ENCODE data around the gene PLA2G2C.

PLA2G2C gene

DNA sequence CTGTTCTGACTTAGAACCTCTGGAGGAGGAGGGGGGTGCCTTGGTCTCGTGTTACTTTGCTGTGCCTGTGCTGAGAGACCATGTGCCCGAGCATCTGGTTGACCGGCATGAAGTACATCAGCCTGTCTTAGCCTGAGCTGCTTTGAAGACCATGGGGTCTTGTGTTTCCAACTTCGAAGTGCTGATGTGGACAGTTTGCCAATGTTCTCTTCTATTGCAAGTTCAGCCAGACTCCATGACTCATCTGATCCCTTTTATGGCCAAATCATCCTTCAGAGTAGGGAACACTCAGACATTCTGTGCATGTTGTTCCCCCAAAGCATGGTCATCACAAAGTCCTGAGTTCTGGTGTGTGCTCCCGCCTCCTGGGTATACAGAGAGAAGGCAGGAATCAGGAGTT lies 6.0 kb upstream of the PLA2G2C start:
- POLR2A ChIA-PET, result no interaction called here
- CTCF ChIA-PET, result interaction anchor here (1.3 to 3.3 kb wide), 5 partner anchors 13 to 280 kb away, joined by 3 to 9 read pairs (median 4); no protein-coding TSS in a partner anchor
- H3K27me3 ChIP-seq (replicated peaks in 2 of 5; ENCODE audit: control insufficient read depth in 4 of 5, insufficient read depth in 5 of 5, low read length in 4 of 5), result peaks cover 0 to 81% (median 33%) of the 10 kb centered on the region in 5 experiments
- WGBS (ENCODE audit: insufficient coverage), result 92% methylated on average over 5 of the region's 5 CpGs
- no peaks in the 10 kb centered on the region for H3K36me3 ChIP-seq (ENCODE audit: control insufficient read depth in 4 of 4, insufficient read depth in 4 of 4, low read length in 3 of 4)
- no peak for DNase-seq
- H3K4me1 ChIP-seq (ENCODE audit: control extremely low read depth in 1 of 4, control insufficient read depth in 4 of 4, insufficient read depth in 4 of 4, low read length in 3 of 4), result no peaks in the 10 kb centered on the region
- H3K9me3 ChIP-seq (ENCODE audit: control extremely low read depth in 1 of 5, control insufficient read depth in 4 of 5, insufficient read depth in 2 of 5, low read depth in 1 of 5, low read length in 4 of 5), result no peaks in the 10 kb centered on the region
- no peak overlapping the region for H3K27ac ChIP-seq (ENCODE audit: insufficient read depth in 1 of 2, low read depth in 1 of 2, low read length in 2 of 2, poor library complexity in 1 of 2, severe bottlenecking in 2 of 2)
- H3K4me3 ChIP-seq (ENCODE audit: control insufficient read depth in 1 of 7, extremely low read depth in 1 of 7, insufficient read depth in 4 of 7, low read depth in 2 of 7, low read length in 6 of 7), result no peak overlapping the region

DNA sequence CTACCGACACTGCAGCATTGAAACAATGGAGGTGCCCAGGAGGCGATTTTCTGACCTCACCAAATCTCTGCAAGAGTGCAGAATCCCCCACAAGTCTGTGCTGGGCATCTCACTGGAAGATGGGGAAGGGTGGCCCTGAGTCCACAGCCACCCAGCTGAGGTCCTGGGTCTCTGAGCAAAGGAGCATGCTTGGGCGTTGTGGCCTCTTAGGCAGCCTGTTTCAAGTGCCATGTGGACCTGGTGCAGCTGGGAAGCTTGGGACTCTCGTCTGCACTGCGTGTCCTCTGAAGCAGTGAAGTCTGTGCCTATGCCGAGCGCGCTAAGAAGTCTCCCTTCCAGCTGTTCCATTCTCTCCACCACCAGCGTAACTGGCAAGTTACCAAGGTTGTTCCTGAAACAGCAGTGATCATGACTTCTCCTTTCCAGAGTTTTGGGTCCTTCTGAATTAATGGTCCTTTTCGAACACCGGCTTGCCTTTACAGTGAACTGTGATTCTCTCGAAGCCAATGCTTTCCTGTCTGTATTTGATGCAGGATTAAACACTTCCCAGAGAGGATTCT lies 5.0 kb upstream of the PLA2G2C start:
- no peak overlapping the region for H3K27ac ChIP-seq (ENCODE audit: insufficient read depth in 1 of 2, low read depth in 1 of 2, low read length in 2 of 2, poor library complexity in 1 of 2, severe bottlenecking in 2 of 2)
- H3K4me3 ChIP-seq (ENCODE audit: control insufficient read depth in 1 of 7, extremely low read depth in 1 of 7, insufficient read depth in 4 of 7, low read depth in 2 of 7, low read length in 6 of 7), result no peak overlapping the region
- ChIA-PET POLR2A (no interaction called here), CTCF (interaction anchor here (1.5 to 3.3 kb wide), 2 partner anchors 12 to 21 kb away, joined by 3 to 9 read pairs; no protein-coding TSS in a partner anchor)
- H3K27me3 ChIP-seq (replicated peaks in 2 of 5; ENCODE audit: control insufficient read depth in 4 of 5, insufficient read depth in 5 of 5, low read length in 4 of 5), result peaks cover 0 to 89% (median 42%) of the 10 kb centered on the region in 5 experiments
- 91% methylated on average over 8 of the region's 12 CpGs for WGBS (ENCODE audit: insufficient coverage)
- H3K4me1 ChIP-seq (ENCODE audit: control extremely low read depth in 1 of 4, control insufficient read depth in 4 of 4, insufficient read depth in 4 of 4, low read length in 3 of 4), result peaks cover 0 to 3% (median under 1%) of the 10 kb centered on the region in 4 experiments
- H3K36me3 ChIP-seq (ENCODE audit: control insufficient read depth in 4 of 4, insufficient read depth in 4 of 4, low read length in 3 of 4), result no peaks in the 10 kb centered on the region
- no peak for DNase-seq
- H3K9me3 ChIP-seq (ENCODE audit: control extremely low read depth in 1 of 5, control insufficient read depth in 4 of 5, insufficient read depth in 2 of 5, low read depth in 1 of 5, low read length in 4 of 5), result no peaks in the 10 kb centered on the region

DNA sequence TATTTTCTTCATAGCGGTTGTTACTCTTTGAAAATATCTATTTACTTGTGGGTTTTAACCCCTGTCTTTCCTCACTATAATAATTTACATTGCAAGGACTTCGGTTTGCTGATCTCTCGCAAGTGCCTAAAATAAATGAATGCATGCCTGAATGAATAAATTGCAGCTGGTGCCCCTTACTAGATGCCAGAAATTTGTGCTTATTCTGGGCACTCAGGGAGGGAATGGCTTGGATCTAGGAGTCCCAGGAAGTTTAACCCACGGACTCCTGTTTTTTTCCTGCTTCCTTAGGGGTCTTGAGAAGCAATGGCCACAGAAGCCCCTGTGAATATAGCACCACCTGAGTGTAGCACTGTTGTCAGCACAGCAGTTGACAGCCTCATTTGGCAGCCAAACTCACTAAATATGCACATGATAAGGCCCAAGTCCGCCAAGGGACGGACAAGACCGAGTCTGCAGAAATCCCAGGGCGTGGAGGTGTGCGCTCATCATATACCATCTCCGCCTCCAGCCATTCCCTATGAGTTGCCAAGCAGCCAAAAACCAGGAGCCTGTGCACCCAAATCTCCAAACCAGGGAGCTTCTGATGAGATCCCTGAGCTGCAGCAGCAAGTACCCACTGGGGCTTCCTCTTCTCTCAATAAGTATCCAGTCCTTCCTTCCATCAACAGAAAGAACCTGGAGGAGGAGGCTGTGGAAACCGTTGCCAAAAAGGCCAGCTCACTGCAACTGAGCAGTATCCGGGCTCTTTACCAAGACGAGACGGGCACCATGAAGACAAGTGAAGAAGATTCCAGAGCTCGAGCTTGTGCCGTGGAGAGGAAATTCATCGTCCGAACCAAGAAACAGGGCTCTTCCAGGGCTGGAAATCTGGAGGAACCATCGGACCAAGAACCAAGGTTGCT lies 4.2 kb upstream of the PLA2G2C start:
- H3K36me3 ChIP-seq (ENCODE audit: control insufficient read depth in 4 of 4, insufficient read depth in 4 of 4, low read length in 3 of 4), result no peaks in the 10 kb centered on the region
- WGBS (ENCODE audit: insufficient coverage), result 94% methylated on average over 18 of the region's 19 CpGs
- CTCF ChIA-PET, result interaction anchor here (0.6 to 1.5 kb wide), 3 partner anchors 21 to 271 kb away, joined by 3 read pairs; no protein-coding TSS in a partner anchor

DNA sequence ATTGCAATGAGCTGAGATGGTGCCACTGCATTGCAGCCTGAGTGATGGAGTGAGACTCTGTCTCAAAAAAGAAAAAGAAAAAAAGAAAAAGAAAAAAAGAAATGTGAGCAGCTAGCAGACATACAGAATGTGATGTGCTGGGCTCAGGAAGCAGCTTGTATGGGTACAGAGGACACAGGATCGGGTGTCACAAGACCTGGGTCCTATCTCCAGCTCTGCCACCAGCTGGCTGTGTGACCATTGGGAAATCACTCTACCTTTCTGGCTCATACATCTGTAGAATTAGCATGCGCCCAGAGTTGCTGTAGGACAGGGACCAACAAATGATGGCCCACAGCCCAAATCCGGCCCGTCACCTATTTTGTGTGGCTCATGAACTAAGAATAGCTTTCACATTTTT lies 3.3 kb upstream of the PLA2G2C start:
- peaks cover 0 to 14% (median 9%) of the 10 kb centered on the region in 4 experiments for H3K4me1 ChIP-seq (ENCODE audit: control extremely low read depth in 1 of 4, control insufficient read depth in 4 of 4, insufficient read depth in 4 of 4, low read length in 3 of 4)
- WGBS (ENCODE audit: insufficient coverage), result 100% methylated on average over 4 of the region's 4 CpGs
- peaks cover 0 to 95% (median 54%) of the 10 kb centered on the region in 5 experiments for H3K27me3 ChIP-seq (replicated peaks in 2 of 5; ENCODE audit: control insufficient read depth in 4 of 5, insufficient read depth in 5 of 5, low read length in 4 of 5)
- H3K4me3 ChIP-seq (ENCODE audit: control insufficient read depth in 1 of 7, extremely low read depth in 1 of 7, insufficient read depth in 4 of 7, low read depth in 2 of 7, low read length in 6 of 7), result no peak overlapping the region
- no peaks in the 10 kb centered on the region for H3K36me3 ChIP-seq (ENCODE audit: control insufficient read depth in 4 of 4, insufficient read depth in 4 of 4, low read length in 3 of 4)
- ChIA-PET CTCF (interaction anchor here (1.3 kb wide), 2 partner anchors 87 to 270 kb away, joined by 3 read pairs; no protein-coding TSS in a partner anchor), POLR2A (no interaction called here)
- H3K27ac ChIP-seq (ENCODE audit: insufficient read depth in 1 of 2, low read depth in 1 of 2, low read length in 2 of 2, poor library complexity in 1 of 2, severe bottlenecking in 2 of 2), result no peak overlapping the region
- H3K9me3 ChIP-seq (ENCODE audit: control extremely low read depth in 1 of 5, control insufficient read depth in 4 of 5, insufficient read depth in 2 of 5, low read depth in 1 of 5, low read length in 4 of 5), result no peaks in the 10 kb centered on the region
- no peak for DNase-seq

More for the DNA sequence above, 4.2 kb upstream of the PLA2G2C start:
- no peak for DNase-seq
- peaks cover 0 to 93% (median 47%) of the 10 kb centered on the region in 5 experiments for H3K27me3 ChIP-seq (replicated peaks in 2 of 5; ENCODE audit: control insufficient read depth in 4 of 5, insufficient read depth in 5 of 5, low read length in 4 of 5)
- H3K4me3 ChIP-seq (ENCODE audit: control insufficient read depth in 1 of 7, extremely low read depth in 1 of 7, insufficient read depth in 4 of 7, low read depth in 2 of 7, low read length in 6 of 7), result no peak overlapping the region
- no peak overlapping the region for H3K27ac ChIP-seq (ENCODE audit: insufficient read depth in 1 of 2, low read depth in 1 of 2, low read length in 2 of 2, poor library complexity in 1 of 2, severe bottlenecking in 2 of 2)
- H3K9me3 ChIP-seq (ENCODE audit: control extremely low read depth in 1 of 5, control insufficient read depth in 4 of 5, insufficient read depth in 2 of 5, low read depth in 1 of 5, low read length in 4 of 5), result no peaks in the 10 kb centered on the region
- POLR2A ChIA-PET, result no interaction called here
- peaks cover 0 to 10% (median 5%) of the 10 kb centered on the region in 4 experiments for H3K4me1 ChIP-seq (ENCODE audit: control extremely low read depth in 1 of 4, control insufficient read depth in 4 of 4, insufficient read depth in 4 of 4, low read length in 3 of 4)

DNA sequence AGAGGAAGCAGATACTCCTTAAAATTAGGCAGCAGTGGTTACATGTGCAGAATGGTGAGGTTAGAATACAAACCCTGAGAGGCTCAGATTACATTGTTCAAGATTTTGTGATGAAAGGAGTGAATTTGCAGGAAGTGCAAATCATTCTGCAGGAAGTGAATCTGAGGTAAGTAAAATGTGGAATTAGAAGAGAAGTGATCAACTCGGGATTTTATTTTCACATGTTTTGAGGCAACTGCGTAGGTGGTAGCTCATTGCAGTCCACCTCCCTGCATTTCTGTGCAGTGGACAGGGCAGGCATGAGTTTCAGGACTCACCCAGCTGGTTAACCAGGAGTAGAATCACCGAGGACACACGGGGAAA lies 2.1 kb upstream of the PLA2G2C start:
- peaks cover 0 to 14% (median 9%) of the 10 kb centered on the region in 4 experiments for H3K4me1 ChIP-seq (ENCODE audit: control extremely low read depth in 1 of 4, control insufficient read depth in 4 of 4, insufficient read depth in 4 of 4, low read length in 3 of 4)
- CTCF ChIA-PET, result interaction anchor here (0.6 to 1.7 kb wide), 5 partner anchors 22 to 483 kb away, joined by 3 to 8 read pairs (median 3); no protein-coding TSS in a partner anchor
- peaks cover 0 to 96% (median 63%) of the 10 kb centered on the region in 5 experiments for H3K27me3 ChIP-seq (replicated peaks in 2 of 5; ENCODE audit: control insufficient read depth in 4 of 5, insufficient read depth in 5 of 5, low read length in 4 of 5)
- DNase-seq, result no peak
- H3K4me3 ChIP-seq (ENCODE audit: control insufficient read depth in 1 of 7, extremely low read depth in 1 of 7, insufficient read depth in 4 of 7, low read depth in 2 of 7, low read length in 6 of 7), result no peak overlapping the region
- no peaks in the 10 kb centered on the region for H3K36me3 ChIP-seq (ENCODE audit: control insufficient read depth in 4 of 4, insufficient read depth in 4 of 4, low read length in 3 of 4)
- H3K27ac ChIP-seq (ENCODE audit: insufficient read depth in 1 of 2, low read depth in 1 of 2, low read length in 2 of 2, poor library complexity in 1 of 2, severe bottlenecking in 2 of 2), result peak overlapping the region in 1 of 2 experiments; percentile 17
- H3K9me3 ChIP-seq (ENCODE audit: control extremely low read depth in 1 of 5, control insufficient read depth in 4 of 5, insufficient read depth in 2 of 5, low read depth in 1 of 5, low read length in 4 of 5), result no peaks in the 10 kb centered on the region
- WGBS (ENCODE audit: insufficient coverage), result 50% methylated on average over 4 of the region's 4 CpGs
- POLR2A ChIA-PET, result no interaction called here

DNA sequence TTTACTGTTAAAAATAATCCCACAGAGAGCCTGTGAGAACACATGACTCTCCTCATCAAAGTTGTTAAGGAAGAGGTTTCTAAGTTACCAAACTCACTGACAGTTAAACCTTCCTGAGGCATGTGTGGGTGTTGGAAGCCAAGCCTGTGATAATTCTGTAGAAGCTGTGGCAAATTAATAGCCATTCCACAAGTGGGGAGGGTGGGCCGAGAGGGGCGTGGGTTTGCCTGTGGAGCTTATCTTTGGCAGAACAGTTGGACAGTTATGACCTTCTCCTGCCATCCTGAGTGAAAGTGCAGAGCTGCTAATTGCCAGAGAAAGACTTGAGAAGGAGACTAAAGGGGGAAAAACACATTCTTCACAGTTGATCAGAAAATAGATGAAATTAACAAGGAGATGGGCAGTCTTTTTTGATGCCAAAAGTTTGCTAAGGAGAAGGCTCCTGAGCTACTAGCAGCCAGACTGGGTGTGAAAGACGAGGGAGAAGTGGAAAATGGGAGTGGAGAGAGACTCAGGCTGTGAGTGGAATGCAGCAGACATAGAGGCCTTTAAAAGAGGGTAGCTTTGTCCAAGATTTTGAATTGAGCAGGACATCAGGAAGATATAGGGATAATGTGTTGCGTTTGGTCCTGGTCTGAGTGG lies 1.6 kb upstream of the PLA2G2C start:
- Histone ChIP-seq H3K27ac (ENCODE audit: insufficient read depth in 1 of 2, low read depth in 1 of 2, low read length in 2 of 2, poor library complexity in 1 of 2, severe bottlenecking in 2 of 2) (peak overlapping the region in 1 of 2 experiments; percentile 62), H3K9me3 (ENCODE audit: control extremely low read depth in 1 of 5, control insufficient read depth in 4 of 5, insufficient read depth in 2 of 5, low read depth in 1 of 5, low read length in 4 of 5) (no peaks in the 10 kb centered on the region), H3K27me3 (replicated peaks in 2 of 5; ENCODE audit: control insufficient read depth in 4 of 5, insufficient read depth in 5 of 5, low read length in 4 of 5) (peaks cover 0 to 96% (median 63%) of the 10 kb centered on the region in 5 experiments), H3K4me1 (ENCODE audit: control extremely low read depth in 1 of 4, control insufficient read depth in 4 of 4, insufficient read depth in 4 of 4, low read length in 3 of 4) (peaks cover 0 to 14% (median 9%) of the 10 kb centered on the region in 4 experiments), H3K4me3 (ENCODE audit: control insufficient read depth in 1 of 7, extremely low read depth in 1 of 7, insufficient read depth in 4 of 7, low read depth in 2 of 7, low read length in 6 of 7) (no peak overlapping the region), H3K36me3 (ENCODE audit: control insufficient read depth in 4 of 4, insufficient read depth in 4 of 4, low read length in 3 of 4) (no peaks in the 10 kb centered on the region)
- 55% methylated on average over 4 of the region's 4 CpGs for WGBS (ENCODE audit: insufficient coverage)
- ChIA-PET CTCF (interaction anchor here (0.6 to 1.7 kb wide), 5 partner anchors 10 to 482 kb away, joined by 3 to 8 read pairs (median 4); no protein-coding TSS in a partner anchor), POLR2A (no interaction called here)
- DNase-seq, result peak in 1 of 3 donors; percentile 32

Data from common myeloid progenitor, CD34-positive (primary cell).